SK-N-SH (cell line): ENCODE measurements around the gene SMIM14.

Experiments
- CTCF ChIP-seq: fragments of 200-600 bp; sonication (generic); IDR thresholded peaks from 2 replicates; pipeline ENCODE4 v1.6.1; 2017; ENCODE audit warnings: antibody characterized with exemption, mild to moderate bottlenecking, moderate library complexity
- ELF1 ChIP-seq: IDR thresholded peaks from 2 replicates; pipeline ENCODE4 v1.4.0; 2012
- EP300 ChIP-seq, 2 experiments: IDR thresholded peaks; 2 replicates each; pipeline versions ENCODE4 v1.4.0 to v1.6.1; 2012; ENCODE audit warnings: borderline replicate concordance in 1 of 2, low read depth in 1 of 2, low read length in 1 of 2
- JUND ChIP-seq: IDR thresholded peaks from 2 replicates; pipeline ENCODE4 v1.4.0; 2012
- NFIC ChIP-seq: IDR thresholded peaks from 2 replicates; pipeline ENCODE4 v1.4.0; 2012; ENCODE audit warnings: borderline replicate concordance
- RFX5 ChIP-seq: IDR thresholded peaks from 2 replicates; pipeline ENCODE4 v1.6.1; 2012; ENCODE audit warnings: mild to moderate bottlenecking, improper control_type of control experiment, low read length
- TAF1 ChIP-seq: IDR thresholded peaks from 2 replicates; pipeline ENCODE4 v1.6.1; 2012; ENCODE audit warnings: low read depth, mild to moderate bottlenecking, low read length, moderate library complexity, borderline replicate concordance
- TCF12 ChIP-seq: IDR thresholded peaks from 2 replicates; pipeline ENCODE4 v1.4.0; 2012
- TEAD4 ChIP-seq: IDR thresholded peaks from 2 replicates; pipeline ENCODE4 v1.4.0; 2012; ENCODE audit warnings: mild to moderate bottlenecking, borderline replicate concordance; ENCODE audit not compliant: insufficient read depth
- YY1 ChIP-seq: IDR thresholded peaks from 2 replicates; pipeline ENCODE4 v1.4.0; 2012; ENCODE audit warnings: low read depth, mild to moderate bottlenecking

DNA sequence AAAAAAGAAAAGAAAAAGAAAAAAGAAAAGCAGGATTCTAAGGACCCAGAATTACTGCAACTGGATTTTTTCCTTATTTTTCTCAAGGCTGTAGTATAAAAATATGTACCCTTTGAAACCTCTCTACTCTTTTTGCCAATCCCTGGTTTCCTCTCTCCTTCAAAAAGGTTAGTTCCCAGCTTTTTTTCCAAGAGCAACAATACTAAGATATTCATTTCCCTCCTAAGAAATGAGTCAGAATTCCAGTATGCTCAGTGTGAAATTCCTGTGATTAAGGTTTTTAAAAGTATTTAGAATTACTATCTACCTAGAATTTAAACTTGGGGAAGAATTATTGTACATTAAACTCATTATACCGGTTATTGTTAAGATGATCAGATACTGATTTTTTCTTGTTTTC lies 22.0 kb downstream of the SMIM14 start:
- no peak for TF ChIP-seq TCF12
- TF ChIP-seq CTCF: no peak
- no peak for TF ChIP-seq TEAD4
- TF ChIP-seq TAF1: no peak
- no peak for TF ChIP-seq JUND
- TF ChIP-seq RFX5: no peak
- no peak for TF ChIP-seq EP300 (IDR thresholded peaks at IDR 0.05; ENCODE audit: borderline replicate concordance in 1 of 2, low read depth in 1 of 2, low read length in 1 of 2)
- no peak for TF ChIP-seq NFIC
- no peak for TF ChIP-seq ELF1
- no peak for TF ChIP-seq YY1
